DMS79 treated with DMSO at 0.1 percent for 48 hours (cell line): ENCODE measurements around the gene YKT6.

ENCODE experiments used
- DNase-seq: peaks from one replicate; lab custom pipeline; 2025; lab: John Stamatoyannopoulos, UW

Gene YKT6

DNA sequence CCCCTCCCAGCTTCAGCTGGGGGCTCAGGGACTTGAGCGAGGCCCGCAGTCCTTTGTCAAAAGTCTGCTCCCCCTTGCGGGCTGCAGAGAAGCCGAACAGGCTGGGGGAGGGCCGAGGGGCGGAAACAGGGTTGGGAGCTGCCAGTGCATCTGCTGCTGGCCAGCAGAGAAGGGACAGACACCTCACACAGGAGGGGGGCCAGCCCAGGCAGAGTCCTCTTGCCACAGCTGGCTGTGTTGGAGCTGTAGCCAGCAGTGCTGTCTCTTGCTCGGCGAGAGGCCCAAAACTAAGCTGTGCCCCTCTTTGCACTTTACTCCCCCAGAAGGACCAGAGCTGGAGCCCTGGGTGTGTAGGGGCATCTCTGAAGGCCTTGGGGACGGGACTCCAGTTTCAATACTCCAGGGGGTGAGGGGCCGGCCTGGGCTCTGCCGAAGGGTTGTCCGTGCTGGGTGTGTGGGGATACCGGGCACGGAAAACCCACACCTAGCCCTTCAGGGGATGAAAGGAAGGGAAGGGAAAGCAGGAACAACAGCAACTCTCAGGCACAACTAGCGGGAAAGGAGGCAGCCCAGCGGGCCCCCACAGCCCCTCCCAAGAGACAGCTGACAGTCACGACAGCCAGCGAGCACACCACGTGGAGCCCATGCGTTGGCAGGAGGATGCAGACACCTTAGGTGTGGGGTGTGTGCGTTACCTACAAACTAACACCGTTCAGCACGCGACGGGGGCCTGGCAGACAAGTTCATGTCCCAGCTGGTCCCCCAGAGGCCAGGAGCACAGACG is 17.8 kb downstream of the YKT6 start:
- DNase-seq: no peak

DNA sequence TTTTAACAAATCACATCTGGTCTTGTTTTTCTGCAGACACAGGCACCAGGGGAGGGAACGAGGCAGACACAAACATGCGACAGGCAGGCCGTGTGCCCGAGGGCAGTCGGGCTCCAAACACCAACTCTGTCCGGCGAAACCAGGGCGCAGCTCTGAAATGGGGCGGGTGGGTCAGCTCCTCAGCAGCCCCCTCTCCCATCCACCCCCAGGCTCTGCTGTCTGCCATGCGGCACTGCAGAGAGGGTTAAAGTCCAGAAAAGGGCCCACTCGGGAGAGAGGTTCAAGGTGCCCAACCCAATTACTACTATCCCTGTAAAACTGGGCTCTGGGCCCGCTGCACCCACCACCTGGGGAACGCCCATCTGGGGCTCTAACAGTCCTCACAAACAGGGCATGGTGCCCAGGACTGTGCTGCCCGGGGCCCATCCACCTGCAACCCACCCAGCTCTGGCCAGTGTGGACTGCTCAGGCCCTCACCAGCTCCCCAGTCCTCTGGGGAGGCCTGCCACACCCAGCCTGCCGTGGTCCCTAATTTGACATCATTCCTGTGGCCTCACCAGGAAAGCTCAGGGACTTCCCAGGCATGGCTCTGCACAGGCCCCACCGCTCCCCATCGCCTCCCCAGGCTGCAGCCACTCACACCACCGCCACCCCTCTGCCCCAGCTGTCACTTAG is 18.7 kb downstream of the YKT6 start:
- DNase-seq: no peak

- no peak for DNase-seq
Observed at GRCh38 chr7:44220046-44220357, 19.2 kb downstream of the YKT6 start.

DNA sequence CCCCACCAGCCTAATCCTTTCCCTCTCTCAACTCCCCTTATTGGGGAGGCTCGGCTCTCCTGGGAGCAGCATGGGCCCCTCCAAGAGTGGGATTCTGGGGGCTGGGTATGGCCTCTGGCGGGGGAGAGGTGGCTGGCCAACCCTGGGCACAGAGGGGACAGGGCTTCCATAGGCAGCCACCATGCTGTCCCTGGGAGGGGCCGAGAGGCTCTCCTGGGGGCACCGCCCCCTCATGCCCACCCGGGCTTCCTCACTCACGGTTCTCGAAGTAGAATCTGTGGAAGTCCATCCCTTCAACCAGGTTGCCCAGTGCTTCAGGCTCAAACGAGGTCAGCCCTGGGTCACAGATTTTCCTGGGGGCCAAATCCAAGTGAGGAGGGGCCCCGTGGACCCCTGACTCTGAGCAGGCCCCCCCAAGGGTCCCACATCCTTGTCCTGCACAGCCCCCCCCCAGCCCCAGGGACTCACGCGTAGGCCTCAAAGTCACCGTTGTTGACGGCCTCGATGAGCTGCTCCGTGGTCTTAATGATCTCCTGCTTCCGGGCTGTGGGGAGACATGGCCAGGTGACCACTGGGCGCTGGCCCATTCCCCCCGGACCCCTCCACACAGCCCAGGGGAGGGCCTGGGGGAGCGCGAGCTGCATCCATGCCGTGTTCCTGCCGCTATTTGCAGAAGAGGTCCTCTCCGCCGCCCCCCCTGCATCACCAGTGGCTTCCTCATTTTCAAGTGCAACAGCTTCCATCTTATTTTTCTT is 19.8 kb downstream of the YKT6 start:
- DNase-seq: no peak

- no peak for DNase-seq
Observed at GRCh38 chr7:44221231-44221791, 20.5 kb downstream of the YKT6 start.

DNA sequence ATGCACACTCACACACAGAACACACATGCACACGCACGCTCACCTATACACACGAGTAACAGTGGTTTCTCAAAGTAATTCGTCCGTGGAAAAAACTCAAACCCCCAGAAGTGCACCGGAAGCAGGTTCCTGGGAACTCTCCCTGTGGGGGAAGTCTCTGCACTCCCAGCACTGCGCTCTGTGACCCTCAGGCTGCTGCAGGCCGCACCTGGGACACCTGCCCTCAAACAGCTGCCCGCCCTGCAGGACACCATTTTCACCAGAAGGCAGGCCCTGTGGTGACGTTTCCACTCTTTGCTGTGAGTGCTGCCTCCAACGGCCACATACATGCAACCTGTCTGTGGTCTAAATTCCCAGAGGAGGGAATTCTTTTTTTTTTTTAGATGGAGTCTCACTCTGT is 21.3 kb downstream of the YKT6 start:
- DNase-seq: no peak

DNA sequence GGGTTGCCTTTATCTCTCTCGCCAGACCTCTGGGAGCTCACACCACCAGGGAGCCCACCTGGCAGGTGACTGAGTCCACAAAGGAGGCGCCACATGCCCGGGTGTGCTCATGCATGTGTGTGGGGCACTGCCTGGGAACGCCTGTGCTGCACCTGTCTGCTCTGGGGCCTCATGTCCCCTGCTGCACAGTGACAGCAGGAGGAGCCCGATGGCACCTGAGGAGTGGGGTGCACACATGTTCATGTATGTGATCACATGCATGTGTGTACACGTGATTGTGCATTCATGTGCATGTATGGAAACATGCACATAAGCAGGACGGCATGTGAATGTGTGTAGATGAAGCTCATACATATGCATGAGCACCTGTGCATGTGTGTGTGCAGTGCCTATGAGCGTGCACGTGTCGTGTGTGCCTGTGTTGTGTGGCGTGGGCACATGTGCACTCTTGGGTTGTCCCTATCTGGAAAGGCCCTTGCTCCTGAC is 22.0 kb downstream of the YKT6 start:
- no peak for DNase-seq

GRCh38 chr7:44223362-44224079 is 22.7 kb downstream of the YKT6 start:
- DNase-seq: peak; percentile 38

DNA sequence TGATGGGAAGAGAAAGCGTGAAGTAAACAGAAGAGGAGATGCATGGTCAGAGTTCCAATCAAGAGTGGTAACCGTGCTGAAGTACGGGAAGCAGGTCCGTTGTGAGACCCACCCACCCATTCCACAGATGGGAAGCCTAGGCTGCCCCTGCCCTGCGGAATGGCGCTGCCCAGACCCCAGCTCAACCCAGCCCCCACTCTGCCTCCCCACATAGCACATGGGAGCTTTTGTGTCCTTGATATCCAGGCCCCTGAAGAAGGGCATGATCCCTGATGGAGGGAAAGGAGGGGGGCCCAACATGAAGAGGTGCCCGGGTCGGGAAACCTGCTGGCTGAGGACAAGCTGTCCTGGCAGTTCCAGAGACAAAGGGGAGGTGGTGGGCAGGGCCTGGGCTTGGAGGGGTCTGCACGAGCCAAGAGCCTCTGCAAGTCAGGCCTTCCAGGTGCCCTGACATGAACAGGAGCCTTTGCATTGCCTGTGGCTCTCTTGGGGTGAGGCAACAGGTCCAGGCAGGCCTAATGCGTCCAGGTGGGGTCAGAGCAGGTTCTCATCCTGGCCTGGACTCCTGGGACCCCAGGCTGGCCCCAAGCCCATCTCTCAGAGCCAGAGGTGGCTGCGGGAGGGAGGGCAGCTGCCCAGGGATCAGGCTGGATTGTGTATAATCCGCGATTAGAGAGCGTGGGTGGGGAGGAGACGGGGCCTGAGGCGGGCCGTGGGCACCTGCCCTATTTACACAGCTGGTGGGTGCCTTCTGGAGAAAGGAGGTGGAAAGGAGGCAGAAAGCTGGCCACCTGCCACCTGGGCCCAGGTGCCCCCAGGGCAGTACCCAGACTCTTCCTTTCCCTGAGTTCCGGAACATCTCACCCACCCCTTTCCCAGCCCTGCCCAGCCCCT is 23.5 kb downstream of the YKT6 start:
- peak; percentile 96 for DNase-seq

DNA sequence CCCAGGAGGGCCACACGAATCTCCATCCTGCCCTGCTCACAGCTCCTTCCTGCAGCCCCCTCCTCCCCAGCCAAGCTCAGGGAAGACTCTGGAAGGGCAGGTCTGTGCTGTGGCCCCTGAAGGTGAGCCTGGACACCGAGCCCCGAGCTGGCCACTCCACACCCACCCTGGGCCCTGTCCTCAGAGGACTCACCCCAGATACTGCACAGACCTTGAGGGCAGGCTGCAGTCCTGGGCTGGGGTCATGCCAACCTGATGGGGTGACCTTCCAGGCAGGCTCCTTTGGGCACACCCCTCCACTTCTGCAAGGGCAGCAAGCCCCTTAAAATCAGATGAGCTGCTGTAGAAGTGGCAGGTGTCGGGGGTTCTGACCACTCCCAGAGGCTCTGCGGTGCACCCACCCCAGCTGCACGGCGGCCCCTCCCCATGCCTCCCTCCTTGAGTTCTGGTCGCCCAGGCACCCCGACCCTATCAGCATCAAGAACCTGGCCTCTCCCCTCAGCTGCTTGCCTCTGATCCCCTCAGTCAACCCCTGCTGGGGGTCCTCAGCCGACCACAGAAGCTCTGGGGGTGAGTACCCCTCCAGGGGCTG is 24.3 kb downstream of the YKT6 start:
- peak; percentile 63 for DNase-seq

DNA sequence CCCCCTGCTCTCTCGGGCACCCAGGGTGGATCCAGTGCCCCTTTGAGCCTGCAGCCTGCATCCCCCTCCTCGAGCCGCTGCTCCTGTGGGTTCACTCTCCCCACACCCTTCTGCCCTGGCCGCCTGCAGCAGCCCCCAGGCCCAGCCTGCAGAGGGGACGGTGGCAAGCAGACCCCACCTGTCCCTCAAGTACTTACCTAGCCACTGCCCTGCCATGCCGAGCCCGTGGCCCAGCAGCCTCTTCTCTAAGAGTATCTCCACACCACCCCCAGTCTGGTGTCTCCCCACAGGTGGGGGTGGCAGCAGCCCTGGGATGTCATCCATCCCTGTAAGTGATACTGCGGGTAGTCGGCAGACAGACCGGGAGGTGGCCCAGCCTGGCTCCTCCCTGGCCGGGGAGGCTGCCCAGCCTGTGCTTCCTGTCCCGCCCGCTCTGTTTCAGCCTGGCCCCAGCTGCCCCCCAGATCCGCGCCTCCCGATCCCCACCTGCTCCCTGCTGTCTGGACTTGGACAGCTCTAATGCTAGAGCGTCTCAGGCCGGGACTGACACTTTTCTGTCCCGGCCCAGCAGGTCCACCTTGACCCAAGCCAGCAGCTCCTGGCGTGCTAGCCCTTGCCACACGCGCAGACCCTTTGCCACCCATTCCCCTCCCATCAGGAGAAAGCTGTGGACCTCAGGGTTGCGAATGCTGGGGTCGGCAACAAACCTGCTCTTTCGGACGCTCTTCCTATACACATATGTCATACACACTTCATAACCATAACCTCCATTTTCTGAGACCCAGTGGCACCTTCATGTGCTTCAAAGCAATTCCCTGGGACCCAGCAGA is 25.0 kb downstream of the YKT6 start:
- DNase-seq: peak; percentile 68

GRCh38 chr7:44226396-44226753 is 25.6 kb downstream of the YKT6 start:
- DNase-seq: no peak

GRCh38 chr7:44227911-44228310 is 27.1 kb downstream of the YKT6 start:
- no peak for DNase-seq

DNA sequence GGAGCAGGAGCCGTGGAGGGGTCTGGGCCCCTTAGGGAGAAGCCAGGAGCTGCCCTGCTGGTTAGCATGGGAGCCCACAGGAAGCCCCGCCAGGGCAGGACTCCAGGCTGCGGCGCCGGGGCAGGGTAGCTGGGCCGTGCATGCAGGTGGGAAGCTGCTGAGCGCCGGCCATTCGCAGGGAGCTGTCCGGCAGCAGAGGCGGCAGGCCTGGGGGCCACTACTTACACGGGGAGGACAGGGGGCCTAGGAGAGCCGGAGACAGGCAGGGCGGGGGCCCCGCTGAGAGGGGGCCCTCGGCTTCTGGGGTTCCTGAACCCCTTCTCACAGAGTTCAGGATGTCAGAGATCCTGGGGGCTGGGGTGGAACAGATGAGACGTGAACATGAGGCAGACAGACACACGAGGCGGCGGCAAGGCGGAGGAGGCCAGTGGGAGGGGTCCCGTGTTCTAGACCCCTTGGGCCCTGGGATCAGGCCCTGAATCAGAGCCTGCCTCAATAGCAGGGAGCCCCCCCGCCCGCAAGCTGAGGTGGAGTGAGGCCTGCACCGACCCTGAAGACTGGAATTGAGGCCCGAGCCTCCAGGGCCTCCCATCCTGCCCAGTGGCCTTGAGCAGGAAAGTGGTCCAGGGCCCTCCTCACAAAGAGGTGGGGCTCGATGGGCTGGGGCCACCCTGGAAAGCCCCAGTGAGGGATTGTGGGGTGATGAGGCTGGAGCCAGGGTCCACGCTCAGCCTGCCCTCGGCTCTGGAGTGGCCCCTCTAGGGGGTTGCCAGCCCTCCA is 28.0 kb downstream of the YKT6 start:
- DNase-seq: no peak

GRCh38 chr7:44229546-44230105 is 28.8 kb downstream of the YKT6 start:
- DNase-seq: no peak

- no peak for DNase-seq
Observed at GRCh38 chr7:44230286-44230685, 29.5 kb downstream of the YKT6 start.

- no peak for DNase-seq
Observed at GRCh38 chr7:44231088-44231487, 30.3 kb downstream of the YKT6 start.

DNA sequence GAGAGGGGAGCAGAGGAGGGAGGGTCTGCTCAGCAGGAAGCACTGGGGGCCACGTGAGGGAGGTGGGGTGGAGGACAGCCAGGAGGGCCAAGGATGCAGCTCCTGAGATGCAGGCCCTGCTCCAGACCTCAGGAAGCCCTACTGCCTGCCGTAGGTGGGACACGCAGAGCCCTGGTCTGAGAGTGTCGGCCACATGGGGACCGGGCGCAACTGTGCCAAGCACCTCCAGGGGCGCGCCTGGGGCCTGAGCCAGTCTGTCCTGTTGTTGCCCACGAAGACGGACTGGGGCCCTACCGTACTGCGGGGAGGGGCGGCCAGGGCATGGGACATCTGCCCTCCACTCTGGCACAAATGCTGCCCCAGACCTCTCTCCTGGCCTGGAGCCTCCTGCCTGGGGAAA is 31.6 kb downstream of the YKT6 start:
- DNase-seq: no peak
